SKM-1 (cell line): ENCODE measurements around the gene NUSAP1.
"Not testable (repeated sequence)": the region's sequence is repeated elsewhere in the genome, so short reads cannot be mapped to it uniquely, and the experiment has no call there.

Experiments used
- DNase-seq: peaks from one replicate; lab custom pipeline; 2025; ENCODE audit not compliant: unreplicated experiment; lab: John Stamatoyannopoulos, UW

The NUSAP1 gene

GRCh38 chr15:41332194-41333025, at the start of gene NUSAP1, which contains the start of gene OIP5:
Gene NUSAP1, plus strand, starts transcription at chr15:41332881. Its CDS starts 77 bp downstream, at chr15:41332958.
Gene OIP5, minus strand, starts transcription at chr15:41332591. Its CDS starts 30 bp downstream, at chr15:41332561.
- peak; percentile 99 for DNase-seq

GRCh38 chr15:41282980-41283652, 49.6 kb upstream of the NUSAP1 start:
- not testable (repeated sequence) for DNase-seq

- DNase-seq = peak; percentile 95
Observed at GRCh38 chr15:41283653-41284426, 48.8 kb upstream of the NUSAP1 start.

GRCh38 chr15:41284427-41285177, 48.1 kb upstream of the NUSAP1 start:
- DNase-seq = no peak

- no peak for DNase-seq
Observed at GRCh38 chr15:41285285-41285684, 47.4 kb upstream of the NUSAP1 start.

- DNase-seq = no peak
Observed at GRCh38 chr15:41286665-41287333, 45.9 kb upstream of the NUSAP1 start.

- DNase-seq = no peak
Observed at GRCh38 chr15:41288464-41288863, 44.2 kb upstream of the NUSAP1 start.

- DNase-seq = no peak
Observed at GRCh38 chr15:41289953-41290352, 42.7 kb upstream of the NUSAP1 start.

- DNase-seq = peak; percentile 67
Observed at GRCh38 chr15:41291065-41291631, 41.5 kb upstream of the NUSAP1 start.

GRCh38 chr15:41292521-41292920, 40.2 kb upstream of the NUSAP1 start:
- DNase-seq = no peak

GRCh38 chr15:41301139-41301538, 31.5 kb upstream of the NUSAP1 start:
- DNase-seq = not testable (repeated sequence)

GRCh38 chr15:41301587-41301986, 31.1 kb upstream of the NUSAP1 start:
- no peak for DNase-seq

- DNase-seq = no peak
Observed at GRCh38 chr15:41304149-41304770, 28.4 kb upstream of the NUSAP1 start.

- DNase-seq = no peak
Observed at GRCh38 chr15:41307679-41308078, 25.0 kb upstream of the NUSAP1 start.

GRCh38 chr15:41309226-41309905, 23.3 kb upstream of the NUSAP1 start:
- no peak for DNase-seq

GRCh38 chr15:41320805-41321330, 11.8 kb upstream of the NUSAP1 start:
- not testable (repeated sequence) for DNase-seq

- DNase-seq = no peak
Observed at GRCh38 chr15:41323611-41324010, 9.1 kb upstream of the NUSAP1 start.

- DNase-seq = no peak
Observed at GRCh38 chr15:41331281-41331680, 1.4 kb upstream of the NUSAP1 start.

GRCh38 chr15:41331833-41332193, 868 bp upstream of the NUSAP1 start:
- DNase-seq = no peak
